Common myeloid progenitor, CD34-positive (primary cell): ENCODE measurements around the gene FRS3.

Experiments
- CTCF ChIA-PET: fragments of 350-600 bp; sonication (Branson Sonifier 250); formaldehyde crosslinking; loops from one replicate; lab custom pipeline; 2021; ENCODE audit warnings: antibody characterized with exemption; lab: Charles Lee
- POLR2A ChIA-PET: fragments of 350-600 bp; sonication (Branson Sonifier 250); formaldehyde crosslinking; loops from one replicate; lab custom pipeline; 2021; ENCODE audit warnings: antibody characterized with exemption; lab: Charles Lee
- DNase-seq, 3 donors: peaks; one replicate each; pipeline versions ENCODE4 v3.0.0 to v3.0.0-alpha.2; 2013
- H3K27ac ChIP-seq, 2 experiments: 1 replicate in 1 of 2; 2 replicates in 1 of 2; pipeline ENCODE4 v1.7.0; 2013; ENCODE audit warnings: inconsistent platforms in 2 of 2, low read length in 2 of 2, mild to moderate bottlenecking in 2 of 2, low read depth in 1 of 2, moderate library complexity in 1 of 2; ENCODE audit not compliant: severe bottlenecking in 2 of 2, insufficient read depth in 1 of 2, poor library complexity in 1 of 2
- H3K27me3 ChIP-seq, 5 experiments: replicated peaks in 2 of 5; 1 replicate in 3 of 5; 2 replicates in 2 of 5; pipeline versions ENCODE4 v1.6.1 to v1.7.0; 2013; ENCODE audit warnings: low read length in 4 of 5, mild to moderate bottlenecking in 2 of 5, moderate library complexity in 2 of 5, inconsistent platforms in 1 of 5; ENCODE audit not compliant: insufficient read depth in 5 of 5, control insufficient read depth in 4 of 5
- H3K36me3 ChIP-seq, 4 experiments: 1 replicate in 2 of 4; 2 replicates in 2 of 4; pipeline versions ENCODE4 v1.6.1 to v1.7.0; 2013; ENCODE audit warnings: low read length in 3 of 4, control low read depth in 1 of 4, mild to moderate bottlenecking in 1 of 4; ENCODE audit not compliant: control insufficient read depth in 4 of 4, insufficient read depth in 4 of 4
- H3K4me1 ChIP-seq, 4 experiments: 1 replicate in 3 of 4; 2 replicates in 1 of 4; pipeline versions ENCODE4 v1.6.1 to v1.7.1; 2013; ENCODE audit warnings: low read length in 3 of 4, mild to moderate bottlenecking in 3 of 4, control low read depth in 1 of 4, inconsistent platforms in 1 of 4, moderate library complexity in 1 of 4; ENCODE audit not compliant: control insufficient read depth in 4 of 4, insufficient read depth in 4 of 4; ENCODE audit errors: control extremely low read depth in 1 of 4
- H3K4me3 ChIP-seq, 7 experiments: 1 replicate in 4 of 7; 2 replicates in 3 of 7; pipeline versions ENCODE4 v1.5.1 to v1.7.0; 2013; ENCODE audit warnings: mild to moderate bottlenecking in 7 of 7, low read length in 6 of 7, moderate library complexity in 6 of 7, inconsistent platforms in 2 of 7, low read depth in 2 of 7, control low read depth in 1 of 7; ENCODE audit not compliant: insufficient read depth in 4 of 7, control insufficient read depth in 1 of 7; ENCODE audit errors: extremely low read depth in 1 of 7
- H3K9me3 ChIP-seq, 5 experiments: 1 replicate in 4 of 5; 2 replicates in 1 of 5; pipeline versions ENCODE4 v1.6.1 to v1.7.1; 2013; ENCODE audit warnings: low read length in 4 of 5, mild to moderate bottlenecking in 2 of 5, inconsistent platforms in 1 of 5, low read depth in 1 of 5, moderate library complexity in 1 of 5; ENCODE audit not compliant: control insufficient read depth in 4 of 5, insufficient read depth in 2 of 5; ENCODE audit errors: control extremely low read depth in 1 of 5
- WGBS: methylation state at CpG from one replicate; pipeline ENCODE4 v1.1.5; 2013; ENCODE audit not compliant: insufficient coverage; 5-methylcytosine and 5-hydroxymethylcytosine counted together

Gene FRS3

DNA sequence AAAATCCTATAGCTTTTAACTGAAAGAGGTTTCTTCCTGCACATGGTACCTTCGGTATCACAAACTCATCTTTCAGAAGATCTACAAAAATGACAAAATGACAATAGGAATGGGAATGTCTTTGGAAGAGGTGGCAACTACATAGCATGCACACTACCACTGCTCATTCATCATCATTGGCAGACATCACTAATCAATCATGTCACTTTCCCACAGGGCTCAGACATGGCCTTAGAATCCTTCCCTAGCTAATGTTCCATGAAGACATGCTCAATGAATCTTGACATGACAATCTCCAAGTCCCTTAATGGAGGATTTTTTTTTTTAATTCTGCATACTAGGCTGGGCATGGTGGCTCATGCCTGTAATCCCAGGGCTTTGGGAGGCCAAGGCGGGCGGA, 29.3 kb downstream of the FRS3 start:
- no peak overlapping the region for H3K4me3 ChIP-seq
- DNase-seq = no peak
- no peak overlapping the region for H3K27ac ChIP-seq
- H3K27me3 ChIP-seq = peaks cover 0 to 4% (median 0%) of the 10 kb centered on the region in 5 experiments
- no peaks in the 10 kb centered on the region for H3K4me1 ChIP-seq
- ChIA-PET POLR2A (no interaction called here), CTCF (interaction anchor here (0.9 to 2.0 kb wide), 2 partner anchors 9 to 24 kb away, joined by 3 to 9 read pairs; no protein-coding TSS in a partner anchor)
- H3K9me3 ChIP-seq = no peaks in the 10 kb centered on the region
- WGBS = 100% methylated on average over 1 of the region's 3 CpGs
- no peaks in the 10 kb centered on the region for H3K36me3 ChIP-seq

DNA sequence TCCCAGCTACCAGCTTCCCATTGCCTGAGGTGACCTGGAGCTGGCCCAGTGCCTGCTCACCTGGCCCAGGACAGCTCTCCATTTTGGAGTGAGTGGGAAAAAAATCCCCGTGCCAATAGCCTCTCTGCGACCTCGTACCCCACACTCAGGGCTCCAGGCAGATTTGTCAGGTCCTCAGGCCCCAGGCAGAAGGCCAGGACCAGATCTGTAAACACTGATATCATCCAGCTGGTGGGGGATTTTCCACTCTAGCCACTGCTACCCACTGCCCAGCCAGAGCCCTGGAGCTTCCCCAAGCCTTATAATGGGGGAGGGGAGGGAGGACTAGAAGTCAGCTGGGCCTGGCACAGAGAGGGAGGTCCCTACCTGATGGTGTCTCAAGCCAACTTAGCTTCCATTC, 31.2 kb downstream of the FRS3 start:
- CTCF ChIA-PET = interaction anchor here (0.6 to 1.3 kb wide), 5 partner anchors 11 to 44 kb away, joined by 3 read pairs; no protein-coding TSS in a partner anchor
- Histone ChIP-seq H3K27me3 (no peaks in the 10 kb centered on the region), H3K9me3 (no peaks in the 10 kb centered on the region), H3K4me1 (no peaks in the 10 kb centered on the region), H3K36me3 (no peaks in the 10 kb centered on the region), H3K27ac (no peak overlapping the region), H3K4me3 (no peak overlapping the region)
- WGBS = 100% methylated on average over 3 of the region's 3 CpGs
- DNase-seq = no peak
- POLR2A ChIA-PET = no interaction called here

DNA sequence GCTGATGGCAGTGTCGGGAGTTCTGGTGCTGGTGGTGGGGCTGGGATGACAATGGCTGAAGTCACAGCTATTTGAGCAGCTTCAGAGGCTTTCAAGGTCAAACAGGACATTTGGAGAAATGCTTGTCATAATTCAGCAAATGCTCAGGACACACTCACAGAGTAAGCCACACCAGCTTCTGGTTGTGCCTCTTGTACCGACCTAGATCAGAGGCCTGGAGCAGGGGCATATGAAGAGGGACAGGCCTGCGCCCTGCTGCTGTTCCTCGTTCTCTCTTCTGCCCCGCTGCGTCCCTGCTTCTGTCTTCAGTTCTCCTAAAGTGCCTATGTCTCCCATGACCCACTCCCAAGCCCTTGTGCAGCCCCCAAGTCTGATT, 31.6 kb downstream of the FRS3 start:
- CTCF ChIA-PET = interaction anchor here (0.9 to 1.3 kb wide), 4 partner anchors 11 to 44 kb away, joined by 3 read pairs; no protein-coding TSS in a partner anchor
- DNase-seq = no peak
- Histone ChIP-seq H3K4me3 (no peak overlapping the region), H3K4me1 (no peaks in the 10 kb centered on the region), H3K27me3 (no peaks in the 10 kb centered on the region), H3K36me3 (no peaks in the 10 kb centered on the region), H3K27ac (no peak overlapping the region), H3K9me3 (no peaks in the 10 kb centered on the region)
- POLR2A ChIA-PET = no interaction called here
- 97% methylated on average over 6 of the region's 6 CpGs for WGBS

DNA sequence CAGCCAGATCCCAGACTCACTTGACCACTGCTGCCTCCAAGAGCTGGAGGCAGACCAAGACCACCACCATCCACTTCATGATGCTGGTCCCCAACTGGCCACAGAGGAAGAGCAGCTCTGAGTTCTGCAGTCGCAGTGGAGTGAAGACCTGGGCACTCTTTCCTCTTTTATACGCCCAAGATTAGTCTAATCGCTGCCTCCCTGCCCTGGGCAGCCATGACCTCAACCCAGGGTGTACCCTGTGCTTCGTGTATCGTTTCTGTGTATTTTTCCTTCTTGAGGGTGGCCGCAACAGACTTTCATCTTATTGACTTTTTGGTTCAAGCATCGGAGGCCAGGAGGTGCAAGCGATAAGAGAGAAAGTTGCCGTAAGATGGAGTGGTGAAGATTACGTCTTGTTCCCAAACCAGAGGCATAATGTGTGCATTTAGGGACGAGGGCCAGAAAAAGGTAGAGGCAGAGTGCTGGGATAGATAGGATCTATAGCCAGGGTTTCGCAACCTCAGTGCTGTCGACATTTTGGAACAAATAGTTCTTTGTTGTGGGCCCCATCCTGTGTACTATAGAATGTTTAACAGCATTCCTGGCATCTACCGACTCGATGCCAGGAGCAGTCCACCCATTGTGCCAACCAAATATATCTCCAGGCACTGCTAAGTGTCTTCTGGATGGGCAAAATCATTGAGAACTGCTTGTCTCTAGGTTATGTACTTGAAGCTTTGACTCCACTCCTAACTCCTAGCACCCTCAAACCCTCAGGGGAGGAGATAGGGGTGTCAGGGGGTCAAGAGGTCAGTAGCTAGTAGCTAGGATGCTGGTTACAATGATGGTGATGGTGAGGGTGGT, 32.2 kb downstream of the FRS3 start, which contains the start of gene PGC:
Gene PGC (minus strand): TSS at position 142 of the 846 bp plus-strand sequence. CDS start 63 bp downstream, at position 79.
- 96% methylated on average over 14 of the region's 15 CpGs for WGBS
- Histone ChIP-seq H3K27ac (no peak within 1 kb of the TSS), H3K27me3 (no peaks in the 10 kb centered on the region), H3K4me1 (no peaks in the 10 kb centered on the region), H3K36me3 (no peaks in the 10 kb centered on the region), H3K9me3 (no peaks in the 10 kb centered on the region), H3K4me3 (no peak within 1 kb of the TSS)
- POLR2A ChIA-PET = no interaction called here
- CTCF ChIA-PET = interaction anchor here (0.9 kb wide), 3 partner anchors 12 to 41 kb away, joined by 3 read pairs; no protein-coding TSS in a partner anchor
- DNase-seq = no peak

DNA sequence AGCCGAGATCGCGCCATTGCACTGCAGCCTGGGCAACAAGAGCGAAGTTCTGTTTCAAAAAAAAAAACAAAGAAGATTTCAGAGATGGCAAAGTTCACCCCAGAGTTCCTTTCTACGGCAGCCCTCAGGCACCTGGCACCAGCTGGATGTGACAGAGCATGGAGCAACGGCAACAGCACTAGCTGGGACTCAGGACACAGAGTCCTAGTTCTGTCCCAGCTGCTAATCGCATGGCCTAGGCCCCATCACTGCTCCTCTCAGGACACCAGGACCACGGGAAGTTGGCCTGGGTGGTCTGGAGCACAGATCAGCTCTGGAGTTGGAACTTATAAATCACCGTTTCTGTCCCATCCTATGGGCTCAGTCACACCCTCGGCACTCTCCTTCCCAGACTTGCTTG, 33.6 kb downstream of the FRS3 start:
- Histone ChIP-seq H3K27ac (no peak overlapping the region), H3K4me1 (no peaks in the 10 kb centered on the region), H3K4me3 (no peak overlapping the region), H3K36me3 (no peaks in the 10 kb centered on the region), H3K27me3 (no peaks in the 10 kb centered on the region), H3K9me3 (no peaks in the 10 kb centered on the region)
- POLR2A ChIA-PET = no interaction called here
- CTCF ChIA-PET = interaction anchor here (0.7 kb wide), 1 partner anchor 29 kb away, joined by 4 read pairs; no protein-coding TSS in a partner anchor
- DNase-seq = no peak
- 97% methylated on average over 9 of the region's 10 CpGs for WGBS

DNA sequence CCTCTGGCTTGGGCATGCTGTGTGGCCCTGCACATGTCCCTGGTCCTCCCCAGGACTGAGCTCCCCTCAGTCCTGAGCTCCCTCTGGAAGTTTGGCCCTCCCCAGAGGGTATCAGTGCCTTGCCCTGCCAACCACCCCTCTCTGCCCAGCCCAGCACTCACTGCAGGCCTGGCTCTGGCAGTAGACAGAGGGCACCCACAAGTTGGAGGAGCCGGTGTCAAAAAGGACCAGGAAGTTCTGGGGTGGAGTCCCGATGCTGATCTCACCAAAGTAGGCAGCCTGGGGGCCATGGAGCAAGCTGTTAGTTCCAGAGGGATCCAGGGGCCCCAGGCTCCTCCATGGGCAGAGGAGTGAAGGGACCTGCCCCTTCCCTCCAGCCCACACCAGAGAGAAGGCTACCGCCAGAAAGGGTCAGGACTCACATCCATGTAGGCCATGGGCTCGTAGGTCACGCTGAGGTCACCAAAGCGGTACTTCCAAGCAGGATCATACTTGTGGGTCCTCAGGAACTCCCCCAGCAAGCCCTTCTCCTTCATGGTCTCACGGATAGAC, 35.4 kb downstream of the FRS3 start:
- POLR2A ChIA-PET = no interaction called here
- Histone ChIP-seq H3K4me1 (no peaks in the 10 kb centered on the region), H3K27ac (no peak overlapping the region), H3K27me3 (no peaks in the 10 kb centered on the region), H3K9me3 (no peaks in the 10 kb centered on the region), H3K36me3 (no peaks in the 10 kb centered on the region), H3K4me3 (no peak overlapping the region)
- no peak for DNase-seq
- 93% methylated on average over 7 of the region's 7 CpGs for whole genome bisulfite sequencing
- CTCF ChIA-PET = interaction anchor here (1.3 kb wide), 1 partner anchor 12 kb away, joined by 4 read pairs; no protein-coding TSS in a partner anchor
